Activated T-cell treated with anti-CD3 and anti-CD28 coated beads, Interleukin-2, amount 50 U/mL, for 1 hour (primary cell): ENCODE data around the gene LAMB1.

Source experiments
- DNase-seq: peaks from one replicate; pipeline ENCODE4 v3.0.0-alpha.2; 2020

LAMB1 gene

GRCh38 chr7:108016841-108017775 is 14.1 kb upstream of the LAMB1 start:
- no peak for DNase-seq

GRCh38 chr7:108015740-108016139 is 12.8 kb upstream of the LAMB1 start:
- DNase-seq, result no peak

- DNase-seq, result no peak
Observed at GRCh38 chr7:108014747-108015682, 12.1 kb upstream of the LAMB1 start.

GRCh38 chr7:108014215-108014614 is 11.3 kb upstream of the LAMB1 start:
- no peak for DNase-seq

GRCh38 chr7:108012499-108013430 is 9.8 kb upstream of the LAMB1 start:
- DNase-seq, result no peak

GRCh38 chr7:108010377-108010776 is 7.4 kb upstream of the LAMB1 start:
- DNase-seq, result no peak

GRCh38 chr7:108009873-108010272 is 6.9 kb upstream of the LAMB1 start:
- no peak for DNase-seq

- DNase-seq, result no peak
Observed at GRCh38 chr7:108008827-108009226, 5.9 kb upstream of the LAMB1 start.

GRCh38 chr7:108008240-108008639 is 5.3 kb upstream of the LAMB1 start:
- no peak for DNase-seq

- no peak for DNase-seq
Observed at GRCh38 chr7:108007762-108008161, 4.8 kb upstream of the LAMB1 start.

- DNase-seq, result no peak
Observed at GRCh38 chr7:108007261-108007660, 4.3 kb upstream of the LAMB1 start.

GRCh38 chr7:108004220-108005142 is 1.5 kb upstream of the LAMB1 start:
- no peak for DNase-seq

- DNase-seq, result no peak
Observed at GRCh38 chr7:108003599-108003935, 606 bp upstream of the LAMB1 start.

GRCh38 chr7:108001764-108002725 is 916 bp downstream of the LAMB1 start:
- no peak for DNase-seq

GRCh38 chr7:108000875-108001763 is 1.8 kb downstream of the LAMB1 start:
- DNase-seq, result no peak

GRCh38 chr7:107999779-108000560 is 3.0 kb downstream of the LAMB1 start:
- DNase-seq, result no peak

- DNase-seq, result no peak
Observed at GRCh38 chr7:107998660-107999480, 4.1 kb downstream of the LAMB1 start.
